VCaP (cell line): ENCODE measurements around the gene TMEM203.

Experiments used
- H3K27ac ChIP-seq: fragments of 450-650 bp; 2 replicates; pipeline ENCODE4 v1.5.1; 2017
- CTCF ChIP-seq: fragments of 450-650 bp; conservative IDR thresholded peaks from 2 replicates; pipeline ENCODE4 v1.5.1; 2017; ENCODE audit warnings: mild to moderate bottlenecking, moderate library complexity

TMEM203 gene

GRCh38 chr9:137224830-137225694 is 19.6 kb upstream of the TMEM203 start, which contains the start of gene CYSRT1:
Gene CYSRT1 (plus strand): TSS chr9:137225174. CDS start chr9:137225622, 448 bp downstream.
- H3K27ac ChIP-seq, result peak within 1 kb of the TSS; percentile 97
- no peak for TF ChIP-seq CTCF

DNA sequence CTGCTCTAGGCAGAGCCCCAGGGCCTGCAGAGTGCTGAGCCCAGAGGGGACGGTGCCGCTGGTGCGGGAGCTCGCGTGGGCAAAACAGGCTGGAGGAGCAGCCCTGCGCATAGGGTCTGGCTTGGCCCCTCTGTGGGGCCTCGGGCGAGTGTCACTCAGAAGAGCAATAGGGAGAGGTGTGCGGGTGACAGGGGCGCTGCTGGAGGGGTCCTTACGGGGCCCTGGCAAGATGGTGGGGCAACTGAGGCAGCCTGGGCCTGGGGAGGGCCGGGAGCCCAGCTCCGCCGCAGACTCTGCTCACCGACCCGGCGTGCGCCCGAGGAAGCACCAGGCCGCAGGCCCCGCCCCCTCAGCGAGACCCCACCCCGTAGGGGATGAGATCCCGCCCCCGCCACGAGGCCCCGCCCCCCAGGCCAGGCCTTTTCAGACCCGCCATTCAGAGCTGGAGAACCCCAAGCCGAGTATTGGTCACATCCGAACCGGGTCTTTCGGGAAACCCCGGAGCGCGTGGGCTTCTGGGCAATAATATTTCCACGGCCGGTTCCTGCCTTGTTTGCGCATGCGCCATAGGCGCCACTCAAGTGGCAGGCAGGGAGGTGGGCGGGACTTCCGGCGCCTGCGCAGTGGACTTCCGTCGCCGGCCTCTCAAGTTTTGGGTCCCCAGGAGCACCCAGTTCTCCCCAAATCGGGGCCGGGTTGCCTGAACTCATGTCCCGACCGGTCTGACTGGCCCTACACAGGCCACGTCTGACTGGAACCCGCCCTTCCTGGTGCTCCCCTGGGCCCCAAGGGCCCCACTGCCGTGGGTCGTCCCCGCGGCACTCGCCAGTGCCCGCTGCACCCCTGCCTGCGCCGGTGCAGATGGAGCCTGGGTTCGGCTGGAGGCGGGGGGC is 17.9 kb upstream of the TMEM203 start:
- peak overlapping the region; percentile 97 for H3K27ac ChIP-seq
- TF ChIP-seq CTCF, result no peak

- H3K27ac ChIP-seq, result peak within 1 kb of the TSS; percentile 97
- TF ChIP-seq CTCF, result no peak
These were observed 17.0 kb upstream of the TMEM203 start, which contains the start of gene RNF208 for GRCh38 chr9:137222190-137223077. Gene RNF208 (minus strand): TSS chr9:137222240. CDS start chr9:137221212, 1,028 bp downstream.

- peak overlapping the region; percentile 97 for H3K27ac ChIP-seq
- TF ChIP-seq CTCF, result no peak
These were observed 16.2 kb upstream of the TMEM203 start for GRCh38 chr9:137221506-137222111.

DNA sequence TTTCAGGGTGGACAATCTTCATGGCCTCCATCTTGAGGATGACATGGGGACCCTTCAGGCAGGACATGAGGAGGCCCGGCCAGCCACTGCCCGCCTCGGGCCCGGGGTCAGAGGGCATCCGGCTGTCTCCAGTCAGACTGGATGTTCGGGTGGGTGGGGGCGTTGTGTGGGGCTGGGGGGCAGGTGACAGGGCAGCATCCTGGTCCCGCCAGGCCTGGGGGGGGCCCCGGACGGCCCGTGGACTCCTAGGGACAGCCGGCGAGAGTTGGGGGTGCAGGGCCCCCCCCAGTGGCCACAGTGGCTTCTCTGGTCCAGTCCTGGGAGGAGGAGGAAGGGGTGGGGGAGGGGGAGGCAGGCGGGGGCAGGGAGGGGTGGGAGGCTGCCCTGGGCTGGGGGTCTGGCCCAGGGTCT is 15.7 kb upstream of the TMEM203 start:
- no peak for TF ChIP-seq CTCF

GRCh38 chr9:137220317-137221094 is 15.1 kb upstream of the TMEM203 start:
- peak overlapping the region; percentile 97 for H3K27ac ChIP-seq
- TF ChIP-seq CTCF, result no peak

More for the DNA sequence above, 15.7 kb upstream of the TMEM203 start:
- H3K27ac ChIP-seq, result peak overlapping the region; percentile 97
